Heart left ventricle (tissue), 13 donors: Measurements from ENCODE around the gene FNIP1.

Source experiments
- CTCF ChIP-seq, 12 donors: fragments of 200-600 bp; sonication (generic) in 4 of 12; IDR thresholded peaks; one replicate each; pipeline versions ENCODE4 v1.5.0 to v1.8.0; 2018 to 2022; ENCODE audit warnings: antibody characterized with exemption in 12 of 12, mild to moderate bottlenecking in 5 of 12
- POLR2A ChIP-seq, 2 donors: fragments of 450-650 bp; IDR thresholded peaks; one replicate each; pipeline ENCODE4 v1.6.1; 2017; ENCODE audit warnings: antibody characterized with exemption in 2 of 2, mild to moderate bottlenecking in 2 of 2, moderate library complexity in 2 of 2
- donor health status: ischemic (EF 13 %, LVEDD 7.1; RV severe dilation, severe dysfunction).
- donor health status: DM: no; HTN: yes; CAD: no.
- donor health status: DM: no; HTN: no; CAD: no.
- donor health status: ischemic (EF 25% LVEDD 6.9; RV normal size, moderate dysfunction).
- donor health status: ischemic (EF 25% LVEDD 5.7; RV mildly dilated, moderate dysfunction).
- donor health status: ischemic (EF 35%, LVEDD 5.7; RV mildly dilated, moderate dysfunction).
- donor health status: nonischemic (EF 11% LVEDD 7.7; RV severe dilation, severe dysfunction).
- donor health status: DM: yes; HTN: yes; CAD: no.
- donor health status: PGD.
- donor health status: ischemic (EF 29% LVEDD 5.4; RV normal size, mild dysfunction).
- donor health status: nonischemic (EF 23%, LVEDD 6.1; RV moderate dilation, normal function).

- TF ChIP-seq POLR2A (IDR thresholded peaks at IDR 0.05): no peak
- TF ChIP-seq CTCF (IDR thresholded peaks at IDR 0.05): no peak
These were observed 61.4 kb downstream of the FNIP1 start for GRCh38 chr5:131735393-131735792.
